Osteoblast (primary cell): ENCODE measurements around the gene TTYH3. TPM values are rescaled to one million over a fixed set of nuclear protein-coding genes. Genes with fewer than 3 reads are reported as not detected.

Experiments
- DNase-seq: peaks from one replicate; pipeline ENCODE4 v3.0.0; 2011; ENCODE audit warnings: low spot score, mixed read lengths; ENCODE audit not compliant: insufficient read length; ENCODE audit errors: missing footprints
- H2AFZ ChIP-seq: 2 replicates; pipeline ENCODE4 v1.6.0; 2011; ENCODE audit warnings: mild to moderate bottlenecking, low read length
- H3K27ac ChIP-seq: 2 replicates; pipeline ENCODE4 v1.5.1; 2011; ENCODE audit warnings: mild to moderate bottlenecking, low read depth, low read length, moderate library complexity
- H3K27me3 ChIP-seq: 2 replicates; pipeline ENCODE4 v1.6.0; 2012; ENCODE audit warnings: mild to moderate bottlenecking, control low read depth, inconsistent platforms, low read length, moderate library complexity; ENCODE audit not compliant: insufficient read depth
- H3K36me3 ChIP-seq: 2 replicates; pipeline ENCODE4 v1.5.1; 2011; ENCODE audit warnings: mild to moderate bottlenecking, low read length, control low read depth, moderate library complexity; ENCODE audit not compliant: insufficient read depth
- H3K4me1 ChIP-seq: 2 replicates; pipeline ENCODE4 v1.5.1; 2011; ENCODE audit warnings: mild to moderate bottlenecking, low read length, control low read depth, moderate library complexity; ENCODE audit not compliant: insufficient read depth
- H3K4me2 ChIP-seq: 2 replicates; pipeline ENCODE4 v1.6.0; 2011; ENCODE audit warnings: mild to moderate bottlenecking, low read length; ENCODE audit not compliant: insufficient read depth
- H3K4me3 ChIP-seq: fragments of 200-600 bp; sonication (generic); 3 replicates; pipeline ENCODE4 v1.5.1; 2012; ENCODE audit warnings: mild to moderate bottlenecking, low read length, inconsistent platforms; ENCODE audit not compliant: insufficient read depth
- H3K79me2 ChIP-seq: 2 replicates; pipeline ENCODE4 v1.6.0; 2012; ENCODE audit warnings: mild to moderate bottlenecking, low read length, control low read depth, inconsistent platforms; ENCODE audit not compliant: insufficient read depth
- H3K9me3 ChIP-seq: 2 replicates; pipeline ENCODE4 v1.5.1; 2011; ENCODE audit warnings: low read depth, low read length, control low read depth
- H4K20me1 ChIP-seq: 2 replicates; pipeline ENCODE4 v1.6.0; 2012; ENCODE audit warnings: mild to moderate bottlenecking, low read length, control low read depth; ENCODE audit not compliant: insufficient read depth
- total RNA-seq: library from RNA; depleted of rRNA; stranded (reverse); fragments of >200 nt; gene quantifications from 2 replicates; pipeline ENCODE4 v1.2.3, GENCODE V29; 2012
- TF ChIP-seq, protein P1 (sequence below): IDR thresholded peaks from 2 replicates; pipeline ENCODE4 v1.5.1; 2011; ENCODE audit warnings: mild to moderate bottlenecking, low read depth, low read length, moderate library complexity; ENCODE audit errors: extremely low read depth

TTYH3 gene
- total RNA-seq, 1 donor = 29.0 TPM

DNA sequence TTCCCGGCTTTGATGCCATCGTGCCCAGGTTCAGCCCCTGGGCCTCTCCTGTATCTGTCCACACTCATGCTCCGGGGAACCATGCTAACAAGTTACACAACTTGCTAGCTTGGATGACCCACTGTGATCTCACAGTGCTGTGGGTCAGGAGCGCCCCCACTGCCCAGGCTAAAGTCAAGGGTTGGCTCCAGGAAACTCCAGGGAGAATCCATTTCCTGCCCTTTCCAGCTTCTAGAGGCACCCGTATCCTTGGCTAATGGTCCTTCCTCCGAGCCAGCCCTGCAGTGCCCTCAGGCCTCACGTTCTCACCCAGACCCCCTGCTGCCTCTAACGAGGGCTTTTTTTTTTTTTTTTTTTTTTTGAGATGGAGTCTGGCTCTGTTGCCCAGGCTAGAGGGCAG, 75.7 kb downstream of the TTYH3 start:
- no peak for DNase-seq
- Histone ChIP-seq H3K4me3 (no peak overlapping the region), H2AFZ (no peak overlapping the region), H3K27ac (no peak overlapping the region), H3K9me3 (no peaks in the 10 kb centered on the region), H3K79me2 (no peaks in the 10 kb centered on the region), H3K4me1 (no peaks in the 10 kb centered on the region), H3K4me2 (no peak overlapping the region), H4K20me1 (no peaks in the 10 kb centered on the region), H3K36me3 (no peaks in the 10 kb centered on the region), H3K27me3 (no peaks in the 10 kb centered on the region)
- TF ChIP-seq, protein P1, sequence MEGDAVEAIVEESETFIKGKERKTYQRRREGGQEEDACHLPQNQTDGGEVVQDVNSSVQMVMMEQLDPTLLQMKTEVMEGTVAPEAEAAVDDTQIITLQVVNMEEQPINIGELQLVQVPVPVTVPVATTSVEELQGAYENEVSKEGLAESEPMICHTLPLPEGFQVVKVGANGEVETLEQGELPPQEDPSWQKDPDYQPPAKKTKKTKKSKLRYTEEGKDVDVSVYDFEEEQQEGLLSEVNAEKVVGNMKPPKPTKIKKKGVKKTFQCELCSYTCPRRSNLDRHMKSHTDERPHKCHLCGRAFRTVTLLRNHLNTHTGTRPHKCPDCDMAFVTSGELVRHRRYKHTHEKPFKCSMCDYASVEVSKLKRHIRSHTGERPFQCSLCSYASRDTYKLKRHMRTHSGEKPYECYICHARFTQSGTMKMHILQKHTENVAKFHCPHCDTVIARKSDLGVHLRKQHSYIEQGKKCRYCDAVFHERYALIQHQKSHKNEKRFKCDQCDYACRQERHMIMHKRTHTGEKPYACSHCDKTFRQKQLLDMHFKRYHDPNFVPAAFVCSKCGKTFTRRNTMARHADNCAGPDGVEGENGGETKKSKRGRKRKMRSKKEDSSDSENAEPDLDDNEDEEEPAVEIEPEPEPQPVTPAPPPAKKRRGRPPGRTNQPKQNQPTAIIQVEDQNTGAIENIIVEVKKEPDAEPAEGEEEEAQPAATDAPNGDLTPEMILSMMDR = no peak

- no peak overlapping the region for H3K27ac ChIP-seq
- H3K79me2 ChIP-seq = no peaks in the 10 kb centered on the region
- no peaks in the 10 kb centered on the region for H3K27me3 ChIP-seq
- H3K4me2 ChIP-seq = no peak overlapping the region
- H4K20me1 ChIP-seq = no peaks in the 10 kb centered on the region
- no peak overlapping the region for H2AFZ ChIP-seq
- TF ChIP-seq, protein P1 = no peak
- H3K9me3 ChIP-seq = no peaks in the 10 kb centered on the region
- no peak overlapping the region for H3K4me3 ChIP-seq
- H3K4me1 ChIP-seq = no peaks in the 10 kb centered on the region
- H3K36me3 ChIP-seq = no peaks in the 10 kb centered on the region
- no peak for DNase-seq
Measured at GRCh38 chr7:2708041-2708440, 76.3 kb downstream of the TTYH3 start.

GRCh38 chr7:2708547-2709310, 76.9 kb downstream of the TTYH3 start:
- H3K4me2 ChIP-seq = no peak overlapping the region
- H3K4me1 ChIP-seq = no peaks in the 10 kb centered on the region
- TF ChIP-seq, protein P1 = no peak
- no peak overlapping the region for H2AFZ ChIP-seq
- H3K36me3 ChIP-seq = no peaks in the 10 kb centered on the region
- H3K27me3 ChIP-seq = no peaks in the 10 kb centered on the region
- DNase-seq = no peak
- H3K27ac ChIP-seq = no peak overlapping the region
- no peaks in the 10 kb centered on the region for H3K9me3 ChIP-seq
- no peaks in the 10 kb centered on the region for H4K20me1 ChIP-seq
- no peaks in the 10 kb centered on the region for H3K79me2 ChIP-seq
- no peak overlapping the region for H3K4me3 ChIP-seq

GRCh38 chr7:2709553-2710285, 77.9 kb downstream of the TTYH3 start:
- no peak overlapping the region for H2AFZ ChIP-seq
- no peaks in the 10 kb centered on the region for H3K4me1 ChIP-seq
- H3K27ac ChIP-seq = no peak overlapping the region
- no peaks in the 10 kb centered on the region for H4K20me1 ChIP-seq
- H3K9me3 ChIP-seq = no peaks in the 10 kb centered on the region
- H3K4me3 ChIP-seq = peak overlapping the region; percentile 47
- H3K36me3 ChIP-seq = no peaks in the 10 kb centered on the region
- TF ChIP-seq, protein P1 = peak; percentile 80
- peak overlapping the region; percentile 67 for H3K4me2 ChIP-seq
- DNase-seq = peak; percentile 97
- H3K27me3 ChIP-seq = no peaks in the 10 kb centered on the region
- no peaks in the 10 kb centered on the region for H3K79me2 ChIP-seq
